Natural killer cell (primary cell): Measurements from ENCODE around the gene KCNK1. TPM values are rescaled to one million over a fixed set of nuclear protein-coding genes. Genes with fewer than 3 reads are reported as not detected.

Experiments
- ATAC-seq, 3 donors: fragments of 150-1000 bp in 2 of 3; fragments of 200-7000 bp in 1 of 3; cut with Tn5 transposase; 1 replicate in 1 of 3; 2 replicates in 2 of 3; pipeline ENCODE4 v1.10.0; 2021; ENCODE audit warnings: mild to moderate bottlenecking in 2 of 3, moderate library complexity in 2 of 3
- DNase-seq, 2 donors: peaks; one replicate each; pipeline versions ENCODE4 v3.0.0 to v3.0.0-alpha.2; 2013 to 2021; ENCODE audit warnings: mixed read lengths in 1 of 2
- H3K27ac ChIP-seq: one replicate; pipeline ENCODE4 v1.5.1; 2013; ENCODE audit warnings: mild to moderate bottlenecking, low read length
- H3K27me3 ChIP-seq: one replicate; pipeline ENCODE4 v1.6.1; 2013; ENCODE audit warnings: low read length; ENCODE audit not compliant: control insufficient read depth, insufficient read depth
- H3K36me3 ChIP-seq: one replicate; pipeline ENCODE4 v1.6.1; 2013; ENCODE audit warnings: low read length; ENCODE audit not compliant: control insufficient read depth, insufficient read depth
- H3K4me1 ChIP-seq: one replicate; pipeline ENCODE4 v1.6.1; 2013; ENCODE audit warnings: low read length; ENCODE audit not compliant: control insufficient read depth, insufficient read depth
- H3K4me3 ChIP-seq: one replicate; pipeline ENCODE4 v1.5.1; 2013; ENCODE audit warnings: low read length
- H3K9me3 ChIP-seq: one replicate; pipeline ENCODE4 v1.6.1; 2013; ENCODE audit warnings: low read length; ENCODE audit not compliant: control insufficient read depth, insufficient read depth
- H3K27ac Mint-ChIP-seq, 2 donors: one replicate each; pipeline ENCODE4 v1.8.0; 2022; ENCODE audit warnings: mild to moderate bottlenecking in 2 of 2, mixed read lengths in 2 of 2, moderate library complexity in 1 of 2
- H3K27me3 Mint-ChIP-seq, 2 donors: one replicate each; pipeline ENCODE4 v1.8.0; 2022; ENCODE audit warnings: low read depth in 2 of 2, mixed read lengths in 2 of 2
- H3K36me3 Mint-ChIP-seq: one replicate; pipeline ENCODE4 v1.8.0; 2022; ENCODE audit warnings: mixed read lengths
- H3K4me1 Mint-ChIP-seq, 2 donors: one replicate each; pipeline ENCODE4 v1.8.0; 2022; ENCODE audit warnings: mixed read lengths in 2 of 2
- H3K4me3 Mint-ChIP-seq: one replicate; pipeline ENCODE4 v1.8.0; 2022; ENCODE audit warnings: mild to moderate bottlenecking, moderate library complexity, mixed read lengths
- H3K9me3 Mint-ChIP-seq, 2 donors: one replicate each; pipeline ENCODE4 v1.8.0; 2022; ENCODE audit warnings: mixed read lengths in 2 of 2
- CTCF ChIP-seq: fragments of 200-600 bp; IDR thresholded peaks from one replicate; pipeline ENCODE4 v1.8.0; 2022; ENCODE audit warnings: antibody characterized with exemption
- WGBS: methylation state at CpG from one replicate; pipeline ENCODE4 v1.1.7; 2013; ENCODE audit warnings: missing lambda C conversion rate; ENCODE audit not compliant: insufficient coverage; 5-methylcytosine and 5-hydroxymethylcytosine counted together
- intact Hi-C: fragments of 100-400 bp; cut with micrococcal nuclease; formaldehyde crosslinking; loops from one replicate; pipeline ENCODE4 v1.14.2; 2022
- total RNA-seq, 4 donors: library from RNA; stranded (reverse); fragments of 120-200 nt in 1 of 4; gene quantifications; one replicate each; pipeline versions ENCODE4 v1.2.3 to v1.2.4, GENCODE V29; 2013 to 2022

The KCNK1 gene
- total RNA-seq, 3 donors from 2014 or later (not counting 1 experiment from before 2014, with no cell fraction given) = 0.16 TPM; not detected in 2

DNA sequence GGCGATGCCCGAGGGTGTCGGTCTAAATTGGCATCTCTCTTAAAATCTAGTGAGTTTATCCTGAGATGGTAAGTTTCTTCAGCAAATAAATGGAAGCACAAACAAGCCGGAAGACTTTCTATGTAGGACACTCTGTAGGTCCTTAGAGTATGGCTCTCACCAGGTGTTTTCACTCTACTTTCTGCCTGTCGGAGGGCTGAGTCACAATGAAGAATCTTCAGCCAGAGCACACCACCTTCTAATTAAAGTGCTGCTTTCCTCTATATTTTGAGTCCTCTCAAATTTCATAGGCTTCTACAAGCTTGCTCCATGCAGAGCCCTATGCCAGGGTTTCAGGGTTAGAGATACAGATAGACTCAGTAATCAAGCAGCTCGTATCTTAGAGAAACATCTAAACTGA lies 27.1 kb downstream of the KCNK1 start:
- 97% methylated on average over 6 of the region's 6 CpGs for WGBS
- Histone ChIP-seq H3K4me3 (no peak overlapping the region), H3K9me3 (no peaks in the 10 kb centered on the region), H3K36me3 (no peaks in the 10 kb centered on the region), H3K4me1 (no peaks in the 10 kb centered on the region), H3K27ac (no peak overlapping the region), H3K27me3 (no peaks in the 10 kb centered on the region)
- H3K27me3 Mint-ChIP-seq = peaks cover 0 to 2% of the 10 kb centered on the region in 2 donors
- DNase-seq (no peak), ATAC-seq (no peak)
- H3K27ac Mint-ChIP-seq = no peak overlapping the region
- TF ChIP-seq CTCF = no peak
- no peak overlapping the region for H3K4me3 Mint-ChIP-seq
- intact Hi-C loops = no loop called here
- H3K36me3 Mint-ChIP-seq = no peaks in the 10 kb centered on the region
- H3K9me3 Mint-ChIP-seq = peaks cover 5 to 6% of the 10 kb centered on the region in 2 donors
- H3K4me1 Mint-ChIP-seq = no peaks in the 10 kb centered on the region

GRCh38 chr1:233647073-233647472 lies 33.2 kb downstream of the KCNK1 start:
- H3K4me1 Mint-ChIP-seq = no peaks in the 10 kb centered on the region
- no peaks in the 10 kb centered on the region for H3K9me3 ChIP-seq

DNA sequence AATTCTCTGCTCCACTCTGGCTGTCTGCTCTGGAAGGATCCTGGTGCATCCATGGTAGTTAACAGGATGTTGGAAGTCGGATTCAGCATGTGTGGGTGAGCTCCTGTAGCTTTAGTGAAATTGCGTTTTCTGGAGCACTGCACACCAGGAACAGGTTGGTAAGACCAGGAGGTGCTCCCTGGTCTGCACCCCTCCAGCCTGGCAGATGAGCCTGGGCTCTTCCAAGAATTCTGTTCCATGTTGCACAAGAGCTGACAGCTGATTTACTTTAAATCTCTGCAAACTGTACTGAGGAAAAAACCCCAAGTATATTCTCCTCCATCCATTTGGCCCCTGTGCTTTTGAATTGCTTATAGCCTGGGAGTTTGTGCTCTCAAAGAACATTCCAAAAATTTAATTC lies 33.7 kb downstream of the KCNK1 start:
- Mint-ChIP-seq H3K27me3 (no peaks in the 10 kb centered on the region), H3K27ac (no peak overlapping the region), H3K4me3 (no peak overlapping the region), H3K9me3 (no peaks in the 10 kb centered on the region), H3K36me3 (no peaks in the 10 kb centered on the region), H3K4me1 (no peaks in the 10 kb centered on the region)
- no peaks in the 10 kb centered on the region for H3K36me3 ChIP-seq
- H3K4me1 ChIP-seq = no peaks in the 10 kb centered on the region
- no peak for DNase-seq
- H3K27me3 ChIP-seq = no peaks in the 10 kb centered on the region
- intact Hi-C loops = no loop called here
- no peak for TF ChIP-seq CTCF
- H3K9me3 ChIP-seq = no peaks in the 10 kb centered on the region
- 85% methylated on average over 2 of the region's 2 CpGs for WGBS
- no peak overlapping the region for H3K4me3 ChIP-seq
- no peak overlapping the region for H3K27ac ChIP-seq
- ATAC-seq = no peak

More at GRCh38 chr1:233647073-233647472, 33.2 kb downstream of the KCNK1 start:
- Mint-ChIP-seq H3K27me3 (no peaks in the 10 kb centered on the region), H3K4me3 (no peak overlapping the region), H3K36me3 (no peaks in the 10 kb centered on the region), H3K9me3 (no peaks in the 10 kb centered on the region), H3K27ac (no peak overlapping the region)
- no peak overlapping the region for H3K4me3 ChIP-seq
- H3K27ac ChIP-seq = no peak overlapping the region
- intact Hi-C loops = no loop called here
- ATAC-seq (no peak), DNase-seq (no peak)
- no peaks in the 10 kb centered on the region for H3K4me1 ChIP-seq
- no peak for TF ChIP-seq CTCF
- H3K36me3 ChIP-seq = no peaks in the 10 kb centered on the region
- WGBS = 83% methylated on average over 4 of the region's 4 CpGs
- H3K27me3 ChIP-seq = no peaks in the 10 kb centered on the region

GRCh38 chr1:233651061-233651460 lies 37.2 kb downstream of the KCNK1 start:
- H3K4me3 ChIP-seq = no peak overlapping the region
- Mint-ChIP-seq H3K36me3 (no peaks in the 10 kb centered on the region), H3K27ac (no peak overlapping the region), H3K27me3 (no peaks in the 10 kb centered on the region), H3K4me1 (no peaks in the 10 kb centered on the region), H3K4me3 (no peak overlapping the region), H3K9me3 (no peaks in the 10 kb centered on the region)
- H3K9me3 ChIP-seq = no peaks in the 10 kb centered on the region
- no peaks in the 10 kb centered on the region for H3K4me1 ChIP-seq
- no peaks in the 10 kb centered on the region for H3K27me3 ChIP-seq
- no peak overlapping the region for H3K27ac ChIP-seq
- DNase-seq (no peak), ATAC-seq (no peak)
- intact Hi-C loops = no loop called here
- 98% methylated on average over 3 of the region's 5 CpGs for WGBS
- TF ChIP-seq CTCF = no peak
- H3K36me3 ChIP-seq = no peaks in the 10 kb centered on the region
